Stomach (tissue), 9 donors: ENCODE measurements around the gene MPV17L2. TPM values are rescaled to one million over a fixed set of nuclear protein-coding genes. Genes with fewer than 3 reads are reported as not detected.

Source experiments
- DNase-seq, 2 donors: peaks; one replicate each; pipeline versions ENCODE4 v3.0.0 to v3.0.0-alpha.2; 2013 to 2019
- H3K27ac ChIP-seq, 5 donors: fragments of 200-600 bp in 4 of 5; sonication (generic) in 4 of 5; one replicate each; pipeline ENCODE4 v1.5.1; 2013 to 2019; ENCODE audit warnings: mild to moderate bottlenecking in 1 of 5, moderate library complexity in 1 of 5
- H3K27me3 ChIP-seq, 3 donors: fragments of 200-600 bp; sonication (generic); one replicate each; pipeline ENCODE4 v1.5.1; 2017 to 2019; ENCODE audit warnings: mixed run types in 1 of 3
- H3K36me3 ChIP-seq, 4 donors: fragments of 200-600 bp; sonication (generic); 1 replicate in 3 of 4; 2 replicates in 1 of 4; pipeline ENCODE4 v1.5.1; 2016 to 2019
- H3K4me1 ChIP-seq, 4 donors: fragments of 200-600 bp; sonication (generic); one replicate each; pipeline ENCODE4 v1.5.1; 2016 to 2019
- H3K4me3 ChIP-seq, 4 donors: fragments of 200-600 bp; sonication (generic) in 3 of 4; one replicate each; pipeline ENCODE4 v1.5.1; 2016 to 2019; ENCODE audit warnings: mild to moderate bottlenecking in 1 of 4
- H3K9me3 ChIP-seq, 4 donors: fragments of 200-600 bp; sonication (generic); one replicate each; pipeline ENCODE4 v1.5.1; 2016 to 2019
- EP300 ChIP-seq: sonication (generic); formaldehyde crosslinking; IDR thresholded peaks from one replicate; pipeline ENCODE4 v1.6.1; 2017; ENCODE audit warnings: antibody characterized with exemption
- POLR2A ChIP-seq, 4 donors: fragments of 450-650 bp; IDR thresholded peaks; one replicate each; pipeline ENCODE4 v1.6.1; 2016; ENCODE audit warnings: antibody characterized with exemption in 4 of 4, control low read depth in 2 of 4, mild to moderate bottlenecking in 1 of 4, moderate library complexity in 1 of 4
- POLR2AphosphoS5 ChIP-seq, 3 donors: sonication (generic); formaldehyde crosslinking; IDR thresholded peaks; one replicate each; pipeline ENCODE4 v1.6.1; 2016; ENCODE audit warnings: antibody characterized with exemption in 3 of 3
- WGBS, 5 donors: extraction: QIAGEN DNeasy Blood & Tissue Kit in 3 of 5; methylation state at CpG; one replicate each; pipeline versions ENCODE4 v1.1.5 to v1.1.7; 2013 to 2018; 5-methylcytosine and 5-hydroxymethylcytosine counted together
- intact Hi-C: fragments of 100-400 bp; cut with DNase I; formaldehyde crosslinking; loops from one replicate; pipeline ENCODE4 v1.15.1; 2023; ENCODE audit warnings: low total_unique reads
- polyA plus RNA-seq, 3 donors: library from polyadenylated mRNA; stranded (reverse); fragments of 200-250 nt; gene quantifications; one replicate each; pipeline ENCODE4 v1.2.3, GENCODE V29; 2013
- total RNA-seq, 5 donors: library from RNA; depleted of rRNA; stranded (reverse); fragments of >200 nt; gene quantifications; one replicate each; pipeline versions ENCODE4 v1.1.0 to v1.2.3, GENCODE V29; 2014 to 2016
- TF ChIP-seq, protein P1 (sequence below), 7 experiments: fragments of 450-650 bp in 4 of 7; fragments of 200-600 bp in 3 of 7; sonication (generic) in 3 of 7; IDR thresholded peaks; one replicate each; pipeline ENCODE4 v1.5.1; 2016 to 2019; ENCODE audit warnings: antibody characterized with exemption in 7 of 7, control low read depth in 2 of 7, mild to moderate bottlenecking in 1 of 7
- donor health status: healthy with polysubstance abuse.
- donor health status: Bipolar disorder and iron deficiency.
- donor health status: healthy.

Gene MPV17L2
- total and polyA plus RNA-seq, 8 donors = 5.9 to 200 (median 13.2) TPM

DNA sequence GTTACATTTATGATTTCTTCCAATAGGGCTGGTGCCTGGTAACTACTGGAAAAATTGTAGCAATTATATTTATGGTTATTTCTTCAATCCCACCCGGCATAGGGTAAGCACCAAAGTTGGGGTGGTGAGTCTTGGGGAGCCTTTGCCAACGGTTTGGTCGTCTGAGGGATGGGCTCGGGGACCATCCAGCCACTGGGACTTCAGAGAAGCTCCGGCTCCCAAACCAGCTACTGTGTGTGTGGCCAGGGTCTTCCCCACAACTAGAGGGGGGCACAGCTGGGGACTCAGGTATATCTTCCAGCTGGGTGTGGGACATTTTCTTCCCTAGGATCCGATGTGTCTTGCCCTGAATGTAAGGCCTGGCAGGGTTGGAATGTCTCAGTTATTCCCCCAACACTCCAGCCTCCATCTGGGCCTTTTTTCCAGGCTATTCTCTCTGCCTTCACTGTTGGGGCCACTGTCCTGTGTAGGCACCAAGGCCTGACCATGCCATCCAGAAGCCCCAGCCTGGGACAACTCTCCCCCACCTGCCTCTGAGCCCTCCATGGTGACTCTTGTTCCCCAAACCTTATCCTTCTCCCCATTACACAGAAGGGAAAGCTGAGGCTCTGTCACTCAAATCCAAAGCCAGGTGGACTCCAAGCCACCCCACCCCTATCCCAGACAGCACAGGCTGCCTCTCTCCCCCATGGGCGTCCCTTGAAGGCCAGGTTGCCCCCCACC is 20.5 kb upstream of the MPV17L2 start:
- H3K9me3 ChIP-seq = no peaks in the 10 kb centered on the region
- TF ChIP-seq POLR2AphosphoS5 (IDR thresholded peaks at IDR 0.05) (no peak), POLR2A (IDR thresholded peaks at IDR 0.05) (no peak), EP300 (no peak)
- TF ChIP-seq, protein P1, sequence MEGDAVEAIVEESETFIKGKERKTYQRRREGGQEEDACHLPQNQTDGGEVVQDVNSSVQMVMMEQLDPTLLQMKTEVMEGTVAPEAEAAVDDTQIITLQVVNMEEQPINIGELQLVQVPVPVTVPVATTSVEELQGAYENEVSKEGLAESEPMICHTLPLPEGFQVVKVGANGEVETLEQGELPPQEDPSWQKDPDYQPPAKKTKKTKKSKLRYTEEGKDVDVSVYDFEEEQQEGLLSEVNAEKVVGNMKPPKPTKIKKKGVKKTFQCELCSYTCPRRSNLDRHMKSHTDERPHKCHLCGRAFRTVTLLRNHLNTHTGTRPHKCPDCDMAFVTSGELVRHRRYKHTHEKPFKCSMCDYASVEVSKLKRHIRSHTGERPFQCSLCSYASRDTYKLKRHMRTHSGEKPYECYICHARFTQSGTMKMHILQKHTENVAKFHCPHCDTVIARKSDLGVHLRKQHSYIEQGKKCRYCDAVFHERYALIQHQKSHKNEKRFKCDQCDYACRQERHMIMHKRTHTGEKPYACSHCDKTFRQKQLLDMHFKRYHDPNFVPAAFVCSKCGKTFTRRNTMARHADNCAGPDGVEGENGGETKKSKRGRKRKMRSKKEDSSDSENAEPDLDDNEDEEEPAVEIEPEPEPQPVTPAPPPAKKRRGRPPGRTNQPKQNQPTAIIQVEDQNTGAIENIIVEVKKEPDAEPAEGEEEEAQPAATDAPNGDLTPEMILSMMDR (IDR thresholded peaks at IDR 0.05) = no peak
- WGBS, 5 donors = 85 to 94% (median 87%) methylated on average over 6 to 7 of the region's 7 CpGs
- H3K4me1 ChIP-seq = peaks cover 16 to 56% (median 31%) of the 10 kb centered on the region in 4 donors
- peak overlapping the region; percentile 82 to 89 (median 85) for H3K27ac ChIP-seq
- peaks cover 22 to 47% (median 37%) of the 10 kb centered on the region in 4 donors for H3K36me3 ChIP-seq
- H3K4me3 ChIP-seq = no peak overlapping the region
- no peaks in the 10 kb centered on the region for H3K27me3 ChIP-seq
- DNase-seq = no peak
- intact Hi-C loops = no loop called here

DNA sequence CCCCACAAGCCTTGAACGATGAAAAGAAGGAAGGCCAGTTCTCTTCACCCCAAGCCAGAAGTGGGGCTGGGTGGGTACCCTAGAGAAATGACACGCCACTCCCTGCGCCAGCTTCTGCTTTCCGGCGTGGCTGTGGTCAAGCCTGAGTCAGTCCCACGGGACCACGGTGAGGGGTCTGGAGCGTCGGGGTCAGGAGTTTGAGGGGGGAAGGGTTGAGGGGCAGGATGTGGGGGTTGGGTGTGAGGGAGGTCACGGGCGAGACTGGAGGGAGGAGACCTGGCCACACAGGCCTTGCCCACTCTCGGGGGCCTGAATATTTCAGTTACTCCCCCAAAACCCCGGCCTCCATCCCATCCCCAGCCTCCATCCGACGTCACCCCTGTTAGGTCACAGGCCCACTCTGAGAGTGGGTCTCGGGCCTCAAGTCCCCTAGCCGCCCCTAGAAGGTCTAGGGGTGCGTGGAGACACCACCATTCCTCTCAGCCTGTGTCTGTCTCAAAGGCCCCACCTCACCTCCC is 19.9 kb upstream of the MPV17L2 start:
- Histone ChIP-seq H3K36me3 (peaks cover 17 to 47% (median 37%) of the 10 kb centered on the region in 4 donors), H3K4me1 (peaks cover 16 to 54% (median 31%) of the 10 kb centered on the region in 4 donors), H3K27me3 (no peaks in the 10 kb centered on the region), H3K4me3 (peak overlapping the region; percentile 65 to 83 (median 74)), H3K27ac (peak overlapping the region; percentile 82 to 89 (median 85)), H3K9me3 (no peaks in the 10 kb centered on the region)
- WGBS, 5 donors = 46 to 55% (median 50%) methylated on average over 17 to 18 of the region's 18 CpGs
- TF ChIP-seq, protein P1 (IDR thresholded peaks at IDR 0.05) = no peak
- DNase-seq = no peak
- intact Hi-C loops = no loop called here

DNA sequence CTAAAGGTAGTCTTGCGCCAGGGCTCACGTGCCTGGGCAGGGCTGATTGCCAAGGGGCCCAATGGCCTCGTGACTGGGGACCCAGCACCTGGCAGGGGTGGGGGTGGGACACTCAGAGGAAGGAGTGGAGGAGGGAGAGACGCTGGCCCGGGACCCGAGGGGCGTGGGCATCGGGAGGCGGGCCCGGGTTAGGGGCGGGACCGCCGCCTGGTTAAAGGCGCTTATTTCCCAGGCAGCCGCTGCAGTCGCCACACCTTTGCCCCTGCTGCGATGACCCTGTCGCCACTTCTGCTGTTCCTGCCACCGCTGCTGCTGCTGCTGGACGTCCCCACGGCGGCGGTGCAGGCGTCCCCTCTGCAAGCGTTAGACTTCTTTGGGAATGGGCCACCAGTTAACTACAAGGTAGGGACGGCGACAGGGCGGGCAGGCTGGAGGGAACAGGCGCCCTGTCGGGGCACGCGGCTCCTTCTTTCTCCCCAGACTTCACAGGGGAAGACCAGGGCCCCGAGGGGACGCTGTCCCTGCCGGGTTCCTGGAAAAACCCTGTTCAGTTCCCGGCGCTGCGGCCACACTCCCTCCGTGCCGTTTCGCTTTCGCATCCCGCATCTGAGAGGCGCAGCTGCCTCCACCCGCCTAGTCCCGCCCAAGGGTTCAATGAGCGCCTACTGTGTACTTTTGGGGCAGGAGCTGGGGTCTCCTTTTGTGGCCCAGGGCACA is 19.3 kb upstream of the MPV17L2 start, which contains the start of gene IFI30:
Gene IFI30, plus strand, starts transcription at position 242 of the 717 bp plus-strand sequence. Its CDS starts 29 bp downstream, at position 271.
- TF ChIP-seq POLR2A (IDR thresholded peaks at IDR 0.05) = peak in 1 of 4 donors; percentile 28
- TF ChIP-seq, protein P1 (IDR thresholded peaks at IDR 0.05) = no peak
- peak; percentile 46 to 90 (median 86) for TF ChIP-seq POLR2AphosphoS5 (IDR thresholded peaks at IDR 0.05)
- TF ChIP-seq EP300 = no peak
- Histone ChIP-seq H3K4me3 (peak within 1 kb of the TSS; percentile 65 to 83 (median 74)), H3K4me1 (peaks cover 16 to 50% (median 31%) of the 10 kb centered on the region in 4 donors), H3K9me3 (no peaks in the 10 kb centered on the region), H3K36me3 (peaks cover 12 to 46% (median 33%) of the 10 kb centered on the region in 4 donors), H3K27ac (peak within 1 kb of the TSS; percentile 82 to 89 (median 85)), H3K27me3 (no peaks in the 10 kb centered on the region)
- intact Hi-C loops = no loop called here
- DNase-seq = peak; percentile 95 to 96
- 0 to 1% (median 1%) methylated on average over 38 to 47 of the region's 47 CpGs for WGBS, 5 donors

DNA sequence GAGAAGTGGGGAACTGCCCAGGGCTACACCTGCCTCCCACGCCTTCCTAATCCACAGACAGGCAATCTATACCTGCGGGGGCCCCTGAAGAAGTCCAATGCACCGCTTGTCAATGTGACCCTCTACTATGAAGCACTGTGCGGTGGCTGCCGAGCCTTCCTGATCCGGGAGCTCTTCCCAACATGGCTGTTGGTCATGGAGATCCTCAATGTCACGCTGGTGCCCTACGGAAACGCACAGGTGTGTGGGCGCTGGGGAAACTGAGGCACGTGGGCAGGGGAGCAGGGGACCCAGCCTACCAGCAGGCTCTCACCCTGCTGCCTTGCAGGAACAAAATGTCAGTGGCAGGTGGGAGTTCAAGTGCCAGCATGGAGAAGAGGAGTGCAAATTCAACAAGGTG is 18.0 kb upstream of the MPV17L2 start:
- H3K9me3 ChIP-seq = no peaks in the 10 kb centered on the region
- peaks cover 4 to 40% (median 21%) of the 10 kb centered on the region in 4 donors for H3K36me3 ChIP-seq
- H3K27ac ChIP-seq = peak overlapping the region in 4 of 5 donors; percentile 82 to 89 (median 86)
- no peak for TF ChIP-seq POLR2A (IDR thresholded peaks at IDR 0.05)
- TF ChIP-seq POLR2AphosphoS5 (IDR thresholded peaks at IDR 0.05) = no peak
- TF ChIP-seq, protein P1 (IDR thresholded peaks at IDR 0.05) = no peak
- TF ChIP-seq EP300 = no peak
- 79 to 89% (median 86%) methylated on average over 10 to 11 of the region's 11 CpGs for WGBS, 5 donors
- no peaks in the 10 kb centered on the region for H3K27me3 ChIP-seq
- intact Hi-C loops = no loop called here
- H3K4me1 ChIP-seq = peaks cover 16 to 50% (median 31%) of the 10 kb centered on the region in 4 donors
- peak overlapping the region; percentile 65 to 83 (median 74) for H3K4me3 ChIP-seq
- DNase-seq = no peak
